MM.1S (cell line): ENCODE results near the gene PAX7.

Source experiments
- DNase-seq: peaks from one replicate; pipeline ENCODE4 v3.0.0-alpha.2; 2015
- H2AFZ ChIP-seq: fragments of 300-600 bp; sonication (generic); 2 replicates; pipeline ENCODE4 v1.6.0; 2016; ENCODE audit warnings: antibody characterized with exemption, low read length
- H3F3A ChIP-seq: fragments of 300-600 bp; sonication (generic); 2 replicates; pipeline ENCODE4 v1.6.1; 2016; ENCODE audit warnings: mild to moderate bottlenecking, antibody characterized with exemption, low read length, moderate library complexity, mixed read lengths; ENCODE audit not compliant: insufficient read depth
- H3K27ac ChIP-seq: fragments of 300-600 bp; sonication (generic); 2 replicates; pipeline ENCODE4 v1.5.1; 2016; ENCODE audit warnings: mild to moderate bottlenecking, low read length
- H3K27me3 ChIP-seq: fragments of 300-600 bp; sonication (generic); replicated peaks from 2 replicates; pipeline ENCODE4 v1.6.0; 2016; ENCODE audit warnings: low read length; ENCODE audit not compliant: insufficient read depth
- H3K36me3 ChIP-seq: fragments of 300-600 bp; sonication (generic); replicated peaks from 2 replicates; pipeline ENCODE4 v1.6.1; 2016; ENCODE audit warnings: mild to moderate bottlenecking, low read length, mixed read lengths; ENCODE audit not compliant: insufficient read depth
- H3K4me1 ChIP-seq: fragments of 300-600 bp; sonication (generic); 2 replicates; pipeline ENCODE4 v1.6.1; 2016; ENCODE audit warnings: low read length, mixed read lengths
- H3K4me2 ChIP-seq: fragments of 300-600 bp; sonication (generic); 2 replicates; pipeline ENCODE4 v1.6.0; 2016; ENCODE audit warnings: low read depth, low read length
- H3K4me3 ChIP-seq: fragments of 300-600 bp; sonication (generic); 2 replicates; pipeline ENCODE4 v1.5.1; 2016; ENCODE audit warnings: low read length, mixed read lengths
- H3K79me2 ChIP-seq: fragments of 300-600 bp; sonication (generic); 2 replicates; pipeline ENCODE4 v1.6.1; 2016; ENCODE audit warnings: mixed run types, low read length, mixed read lengths
- H3K9ac ChIP-seq: fragments of 300-600 bp; sonication (generic); 2 replicates; pipeline ENCODE4 v1.6.1; 2016; ENCODE audit warnings: low read length, mixed read lengths
- H3K9me2 ChIP-seq: fragments of 300-600 bp; sonication (generic); replicated peaks from 2 replicates; pipeline ENCODE4 v1.6.1; 2016; ENCODE audit warnings: mild to moderate bottlenecking, low read length, mixed read lengths; ENCODE audit not compliant: insufficient read depth
- H3K9me3 ChIP-seq: fragments of 300-600 bp; sonication (generic); replicated peaks from 2 replicates; pipeline ENCODE4 v1.6.1; 2016; ENCODE audit warnings: mild to moderate bottlenecking, low read length, mixed read lengths; ENCODE audit not compliant: insufficient read depth
- H4K20me1 ChIP-seq: fragments of 300-600 bp; sonication (generic); 2 replicates; pipeline ENCODE4 v1.6.1; 2016; ENCODE audit warnings: mild to moderate bottlenecking, low read length, moderate library complexity, mixed read lengths; ENCODE audit not compliant: insufficient read depth
- CTCF ChIP-seq: fragments of 300-600 bp; sonication (generic); IDR thresholded peaks from 2 replicates; pipeline ENCODE4 v1.5.1; 2016; ENCODE audit warnings: antibody characterized with exemption, low read length, mixed read lengths
- EZH2 ChIP-seq: fragments of 300-600 bp; sonication (generic); optimal IDR thresholded peaks from 2 replicates; pipeline ENCODE3; 2017; ENCODE audit warnings: low read depth, mild to moderate bottlenecking, antibody characterized with exemption, low read length, mixed read lengths
- EZH2phosphoT487 ChIP-seq: fragments of 300-600 bp; sonication (generic); IDR thresholded peaks from 2 replicates; pipeline ENCODE4 v1.6.1; 2018; ENCODE audit warnings: antibody characterized with exemption, low read length

Gene PAX7

GRCh38 chr1:18769140-18769539 is 138.5 kb downstream of the PAX7 start:
- no peaks in the 10 kb centered on the region for H3K9me2 ChIP-seq
- H3K27me3 ChIP-seq, result peaks cover 99% of the 10 kb centered on the region
- TF ChIP-seq EZH2 (no peak), EZH2phosphoT487 (no peak), CTCF (no peak)
- H4K20me1 ChIP-seq, result no peaks in the 10 kb centered on the region
- no peaks in the 10 kb centered on the region for H3K79me2 ChIP-seq
- H2AFZ ChIP-seq, result no peak overlapping the region
- H3K4me2 ChIP-seq, result no peak overlapping the region
- H3K36me3 ChIP-seq, result no peaks in the 10 kb centered on the region
- no peak overlapping the region for H3K4me3 ChIP-seq
- no peak overlapping the region for H3K27ac ChIP-seq
- H3K9me3 ChIP-seq, result no peaks in the 10 kb centered on the region
- no peak for DNase-seq
- no peaks in the 10 kb centered on the region for H3F3A ChIP-seq
- no peaks in the 10 kb centered on the region for H3K4me1 ChIP-seq
- H3K9ac ChIP-seq, result no peak overlapping the region

DNA sequence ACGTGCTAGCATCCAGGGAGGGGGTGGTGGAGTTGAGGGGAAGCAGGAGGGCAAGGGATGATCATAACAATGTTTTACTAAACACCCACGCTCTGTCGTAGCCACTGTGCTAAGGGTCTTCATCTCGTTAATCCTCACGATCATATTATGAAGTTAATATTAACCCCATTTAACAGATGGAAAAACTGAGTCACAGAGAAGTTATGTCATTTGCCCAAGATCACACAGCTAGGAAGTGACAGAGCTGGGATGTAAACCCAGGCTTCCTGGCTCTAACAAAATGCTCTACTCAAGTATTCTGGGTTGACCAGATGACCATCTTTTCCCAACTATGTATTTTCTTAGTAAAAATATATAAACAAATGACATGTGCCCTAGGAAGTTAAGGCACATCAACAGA is 140.2 kb downstream of the PAX7 start:
- Histone ChIP-seq H4K20me1 (no peaks in the 10 kb centered on the region), H3K9me3 (no peaks in the 10 kb centered on the region), H3K27ac (no peak overlapping the region), H3K4me2 (no peak overlapping the region), H3K36me3 (no peaks in the 10 kb centered on the region), H3F3A (no peaks in the 10 kb centered on the region), H3K79me2 (no peaks in the 10 kb centered on the region), H3K27me3 (peaks cover 100% of the 10 kb centered on the region), H3K4me1 (no peaks in the 10 kb centered on the region), H3K4me3 (no peak overlapping the region), H3K9ac (no peak overlapping the region), H3K9me2 (no peaks in the 10 kb centered on the region), H2AFZ (no peak overlapping the region)
- no peak for TF ChIP-seq CTCF
- TF ChIP-seq EZH2, result no peak
- no peak for TF ChIP-seq EZH2phosphoT487
- no peak for DNase-seq

- no peak overlapping the region for H3K4me2 ChIP-seq
- peaks cover 97% of the 10 kb centered on the region for H3K27me3 ChIP-seq
- no peaks in the 10 kb centered on the region for H3K36me3 ChIP-seq
- no peaks in the 10 kb centered on the region for H3K9me2 ChIP-seq
- DNase-seq, result no peak
- no peaks in the 10 kb centered on the region for H3K4me1 ChIP-seq
- no peaks in the 10 kb centered on the region for H3K9me3 ChIP-seq
- H3F3A ChIP-seq, result no peaks in the 10 kb centered on the region
- no peaks in the 10 kb centered on the region for H4K20me1 ChIP-seq
- no peaks in the 10 kb centered on the region for H3K79me2 ChIP-seq
- TF ChIP-seq EZH2 (no peak), CTCF (no peak), EZH2phosphoT487 (no peak)
- no peak overlapping the region for H3K4me3 ChIP-seq
- H3K9ac ChIP-seq, result no peak overlapping the region
- H3K27ac ChIP-seq, result no peak overlapping the region
- no peak overlapping the region for H2AFZ ChIP-seq
Observed at GRCh38 chr1:18773753-18774152, 143.1 kb downstream of the PAX7 start.
